DND-41 (cell line): ENCODE data around the gene PLA2G12B.

Experiments
- ATAC-seq: fragments of 200-7000 bp; cut with Tn5 transposase; 3 replicates; pipeline ENCODE4 v1.9.1; 2021; ENCODE audit warnings: low read depth; ENCODE audit not compliant: insufficient read depth
- DNase-seq: peaks from one replicate; pipeline ENCODE4 v3.0.0-alpha.2; 2020
- H2AFZ ChIP-seq: 2 replicates; pipeline ENCODE4 v1.6.0; 2012; ENCODE audit warnings: low read depth, low read length
- H3K27ac ChIP-seq: 2 replicates; pipeline ENCODE4 v1.5.1; 2012; ENCODE audit warnings: low read length, inconsistent platforms
- H3K27me3 ChIP-seq: fragments of 200-600 bp; sonication (generic); 2 replicates; pipeline ENCODE4 v1.6.0; 2012; ENCODE audit warnings: low read length, mild to moderate bottlenecking, inconsistent platforms; ENCODE audit not compliant: insufficient read depth, poor library complexity
- H3K36me3 ChIP-seq: 2 replicates; pipeline ENCODE4 v1.5.1; 2012; ENCODE audit warnings: low read length, inconsistent platforms; ENCODE audit not compliant: insufficient read depth
- H3K4me1 ChIP-seq: 2 replicates; pipeline ENCODE4 v1.5.1; 2012; ENCODE audit warnings: mild to moderate bottlenecking, low read length; ENCODE audit not compliant: insufficient read depth
- H3K4me2 ChIP-seq: 2 replicates; pipeline ENCODE4 v1.6.0; 2012; ENCODE audit warnings: mild to moderate bottlenecking, moderate library complexity, low read length, inconsistent platforms; ENCODE audit not compliant: insufficient read depth
- H3K4me3 ChIP-seq, 2 experiments: fragments of 200-600 bp in 1 of 2; shearing (Covaris generic) in 1 of 2; 2 replicates each; pipeline ENCODE4 v1.5.1; 2012 to 2016; ENCODE audit warnings: inconsistent platforms in 2 of 2, low read length in 2 of 2, mild to moderate bottlenecking in 2 of 2, low read depth in 1 of 2, moderate library complexity in 1 of 2
- H3K79me2 ChIP-seq: 2 replicates; pipeline ENCODE4 v1.6.0; 2012; ENCODE audit warnings: low read length, inconsistent platforms; ENCODE audit not compliant: insufficient read depth
- H3K9ac ChIP-seq: 2 replicates; pipeline ENCODE4 v1.6.0; 2012; ENCODE audit warnings: low read depth, mild to moderate bottlenecking, inconsistent platforms, low read length, moderate library complexity
- H3K9me3 ChIP-seq: 2 replicates; pipeline ENCODE4 v1.5.1; 2012; ENCODE audit warnings: low read length, moderate library complexity, mild to moderate bottlenecking, inconsistent platforms; ENCODE audit not compliant: insufficient read depth, severe bottlenecking
- H4K20me1 ChIP-seq: 2 replicates; pipeline ENCODE4 v1.6.0; 2012; ENCODE audit warnings: low read length; ENCODE audit not compliant: insufficient read depth
- CTCF ChIP-seq: IDR thresholded peaks from 2 replicates; pipeline ENCODE4 v1.5.1; 2012; ENCODE audit warnings: borderline replicate concordance, low read length, moderate library complexity, mild to moderate bottlenecking; ENCODE audit not compliant: poor library complexity, severe bottlenecking; ENCODE audit errors: extremely low read depth
- EZH2 ChIP-seq: IDR thresholded peaks from 3 replicates; pipeline ENCODE4 v1.6.1; 2012; ENCODE audit warnings: borderline replicate concordance, low read depth, mild to moderate bottlenecking, moderate library complexity, low read length, inconsistent platforms; ENCODE audit not compliant: severe bottlenecking

Gene PLA2G12B

GRCh38 chr10:72932259-72933015, 22.2 kb downstream of the PLA2G12B start:
- H3K27me3 ChIP-seq = no peaks in the 10 kb centered on the region
- H2AFZ ChIP-seq = no peak overlapping the region
- H3K9me3 ChIP-seq = no peaks in the 10 kb centered on the region
- H3K36me3 ChIP-seq = no peaks in the 10 kb centered on the region
- H3K4me2 ChIP-seq = no peak overlapping the region
- no peak for DNase-seq
- no peak overlapping the region for H3K27ac ChIP-seq
- no peaks in the 10 kb centered on the region for H4K20me1 ChIP-seq
- H3K4me1 ChIP-seq = no peaks in the 10 kb centered on the region
- TF ChIP-seq CTCF = no peak
- TF ChIP-seq EZH2 = no peak
- no peaks in the 10 kb centered on the region for H3K79me2 ChIP-seq
- ATAC-seq = no peak
- H3K4me3 ChIP-seq = no peak overlapping the region
- H3K9ac ChIP-seq = no peak overlapping the region

- no peak for TF ChIP-seq EZH2
- TF ChIP-seq CTCF = no peak
Measured at GRCh38 chr10:72930276-72930675, 24.3 kb downstream of the PLA2G12B start.

GRCh38 chr10:72928798-72929197, 25.8 kb downstream of the PLA2G12B start:
- Histone ChIP-seq H3K27ac (no peak overlapping the region), H3K4me1 (no peaks in the 10 kb centered on the region), H3K9ac (no peak overlapping the region), H3K4me2 (no peak overlapping the region), H3K79me2 (no peaks in the 10 kb centered on the region), H4K20me1 (no peaks in the 10 kb centered on the region), H2AFZ (no peak overlapping the region), H3K36me3 (no peaks in the 10 kb centered on the region), H3K27me3 (no peaks in the 10 kb centered on the region), H3K9me3 (no peaks in the 10 kb centered on the region), H3K4me3 (no peak overlapping the region)
- ATAC-seq (no peak), DNase-seq (no peak)
- TF ChIP-seq EZH2 (no peak), CTCF (no peak)

More at GRCh38 chr10:72930276-72930675, 24.3 kb downstream of the PLA2G12B start:
- no peak overlapping the region for H3K4me2 ChIP-seq
- DNase-seq (no peak), ATAC-seq (no peak)
- H4K20me1 ChIP-seq = no peaks in the 10 kb centered on the region
- H2AFZ ChIP-seq = no peak overlapping the region
- no peaks in the 10 kb centered on the region for H3K36me3 ChIP-seq
- H3K4me1 ChIP-seq = no peaks in the 10 kb centered on the region
- H3K9ac ChIP-seq = no peak overlapping the region
- H3K27me3 ChIP-seq = no peaks in the 10 kb centered on the region
- H3K9me3 ChIP-seq = no peaks in the 10 kb centered on the region
- H3K27ac ChIP-seq = no peak overlapping the region
- no peak overlapping the region for H3K4me3 ChIP-seq
- H3K79me2 ChIP-seq = no peaks in the 10 kb centered on the region
